CD4-positive, alpha-beta T cell treated with Interleukin-17A for 1 hour (primary cell): ENCODE measurements around the gene MSL1.

Experiments used
- DNase-seq: peaks from one replicate; pipeline ENCODE4 v3.0.0-alpha.2; 2020

MSL1 gene

GRCh38 chr17:40091691-40092397 lies 29.9 kb upstream of the MSL1 start:
- no peak for DNase-seq

- DNase-seq: no peak
Observed at GRCh38 chr17:40092581-40092980, 29.2 kb upstream of the MSL1 start.

- no peak for DNase-seq
Observed at GRCh38 chr17:40093005-40093579, 28.7 kb upstream of the MSL1 start.

GRCh38 chr17:40093580-40094201 lies 28.1 kb upstream of the MSL1 start:
- DNase-seq: no peak

GRCh38 chr17:40094874-40095273 lies 26.9 kb upstream of the MSL1 start:
- no peak for DNase-seq

- no peak for DNase-seq
Observed at GRCh38 chr17:40095351-40095943, 26.3 kb upstream of the MSL1 start.

GRCh38 chr17:40095944-40096791 lies 25.6 kb upstream of the MSL1 start:
- peak; percentile 98 for DNase-seq

- no peak for DNase-seq
Observed at GRCh38 chr17:40097087-40097486, 24.7 kb upstream of the MSL1 start.

- DNase-seq: no peak
Observed at GRCh38 chr17:40097931-40098845, 23.6 kb upstream of the MSL1 start.

GRCh38 chr17:40098846-40099618 lies 22.7 kb upstream of the MSL1 start:
- DNase-seq: peak; percentile 100

GRCh38 chr17:40099619-40100418 lies 22.0 kb upstream of the MSL1 start:
- no peak for DNase-seq

- DNase-seq: no peak
Observed at GRCh38 chr17:40100419-40100668, 21.4 kb upstream of the MSL1 start, which contains the start of gene NR1D1. NR1D1 (minus strand) TSS chr17:40100589; CDS start chr17:40100094, 495 bp downstream.

GRCh38 chr17:40100669-40101366 lies 21.0 kb upstream of the MSL1 start:
- DNase-seq: peak; percentile 94

- no peak for DNase-seq
Observed at GRCh38 chr17:40101367-40102210, 20.2 kb upstream of the MSL1 start.

GRCh38 chr17:40103071-40103661 lies 18.6 kb upstream of the MSL1 start:
- DNase-seq: no peak

- peak; percentile 30 for DNase-seq
Observed at GRCh38 chr17:40103688-40104087, 18.1 kb upstream of the MSL1 start.

GRCh38 chr17:40104594-40105486 lies 16.9 kb upstream of the MSL1 start:
- DNase-seq: no peak
